Type B pancreatic cell (in vitro differentiated cells): ENCODE data around the gene MCTP1. TPM values are rescaled to one million over a fixed set of nuclear protein-coding genes. Genes with fewer than 3 reads are reported as not detected.
A peak's percentile ranks its signal among the peaks of the same experiment; 100 is the strongest.

Source experiments
- DNase-seq: peaks from one replicate; pipeline ENCODE4 v3.0.0; 2021; ENCODE audit warnings: mixed read lengths; ENCODE audit not compliant: unreplicated experiment; ENCODE audit errors: extremely low spot score
- H3K27ac Mint-ChIP-seq: 2 replicates; pipeline ENCODE4 v1.8.0; 2021; ENCODE audit warnings: mild to moderate bottlenecking, mixed read lengths
- H3K27me3 Mint-ChIP-seq: 2 replicates; pipeline ENCODE4 v1.8.0; 2021; ENCODE audit warnings: mixed read lengths
- H3K36me3 Mint-ChIP-seq: 2 replicates; pipeline ENCODE4 v1.8.0; 2021; ENCODE audit warnings: mixed read lengths
- H3K4me1 Mint-ChIP-seq: one replicate; pipeline ENCODE4 v1.8.0; 2021; ENCODE audit warnings: mixed read lengths; ENCODE audit not compliant: unreplicated experiment
- H3K4me3 Mint-ChIP-seq: 2 replicates; pipeline ENCODE4 v1.8.0; 2021; ENCODE audit warnings: mild to moderate bottlenecking, mixed read lengths
- H3K9me3 Mint-ChIP-seq: 2 replicates; pipeline ENCODE4 v1.8.0; 2021; ENCODE audit warnings: mixed read lengths
- CTCF ChIP-seq: fragments of 200-600 bp; sonication (generic); conservative IDR thresholded peaks from 2 replicates; pipeline ENCODE4 v1.5.0; 2021; ENCODE audit warnings: antibody characterized with exemption, mild to moderate bottlenecking
- total RNA-seq: library from RNA; stranded (reverse); gene quantifications from 2 replicates; pipeline ENCODE4 v1.2.1, GENCODE V29; 2021; ENCODE audit warnings: low replicate concordance

The MCTP1 gene
- total RNA-seq, 1 donor from 2014 or later, result 4.6 TPM

DNA sequence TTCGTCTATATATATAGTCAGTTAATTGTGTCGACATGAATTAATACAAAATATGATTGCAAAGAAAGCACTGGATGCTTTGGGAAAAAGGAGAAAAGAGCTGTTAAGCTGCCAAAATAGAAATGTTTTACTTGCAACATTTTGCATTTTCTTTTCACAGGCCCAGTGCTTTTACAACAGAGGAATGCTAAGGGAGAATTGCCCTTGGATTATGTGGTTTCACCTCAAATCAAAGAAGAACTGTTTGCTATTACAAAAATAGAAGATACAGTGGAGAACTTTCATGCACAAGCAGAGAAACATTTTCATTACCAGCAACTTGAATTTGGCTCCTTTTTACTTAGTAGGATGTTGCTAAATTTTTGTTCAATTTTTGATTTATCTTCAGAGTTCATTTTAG is 590.2 kb downstream of the MCTP1 start:
- no peak for DNase-seq
- H3K27me3 Mint-ChIP-seq, result no peaks in the 10 kb centered on the region
- H3K9me3 Mint-ChIP-seq, result no peaks in the 10 kb centered on the region
- H3K4me1 Mint-ChIP-seq, result peaks cover 16% of the 10 kb centered on the region
- no peak for TF ChIP-seq CTCF
- H3K27ac Mint-ChIP-seq, result no peak overlapping the region
- H3K4me3 Mint-ChIP-seq, result no peak overlapping the region
- no peaks in the 10 kb centered on the region for H3K36me3 Mint-ChIP-seq

DNA sequence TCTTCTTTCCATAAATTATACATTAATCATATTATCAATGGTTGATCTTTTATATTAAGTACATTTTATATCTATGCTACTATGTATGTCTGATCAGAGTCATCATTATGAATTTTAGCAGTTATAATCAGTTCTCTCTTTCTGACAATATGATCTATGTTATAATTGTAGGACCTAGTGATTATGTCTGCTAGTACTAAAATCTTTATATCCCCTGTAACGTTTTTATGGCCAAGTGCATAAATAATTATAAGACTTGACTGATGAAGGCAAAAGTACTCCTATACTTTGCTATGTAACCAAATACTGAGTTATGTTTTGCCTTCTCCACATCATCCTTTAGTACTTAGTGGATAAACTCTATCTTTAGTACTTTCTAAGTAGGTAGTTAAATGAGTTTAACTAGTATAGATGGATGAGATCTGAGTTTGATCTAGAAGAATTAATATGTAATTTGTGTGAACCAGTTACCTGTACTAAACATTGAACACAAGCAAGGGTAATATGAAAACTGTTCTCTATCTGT is 591.0 kb downstream of the MCTP1 start:
- Mint-ChIP-seq H3K27me3 (no peaks in the 10 kb centered on the region), H3K4me3 (no peak overlapping the region), H3K27ac (no peak overlapping the region), H3K36me3 (no peaks in the 10 kb centered on the region), H3K9me3 (no peaks in the 10 kb centered on the region), H3K4me1 (peaks cover 16% of the 10 kb centered on the region)
- no peak for DNase-seq
- TF ChIP-seq CTCF, result no peak

GRCh38 chr5:94693043-94693822 is 591.7 kb downstream of the MCTP1 start:
- Mint-ChIP-seq H3K36me3 (no peaks in the 10 kb centered on the region), H3K4me1 (peaks cover 15% of the 10 kb centered on the region), H3K27me3 (no peaks in the 10 kb centered on the region), H3K4me3 (no peak overlapping the region), H3K9me3 (no peaks in the 10 kb centered on the region), H3K27ac (no peak overlapping the region)
- peak; percentile 76 for TF ChIP-seq CTCF
- no peak for DNase-seq

GRCh38 chr5:94692581-94692980 is 592.3 kb downstream of the MCTP1 start:
- Mint-ChIP-seq H3K4me1 (peaks cover 13% of the 10 kb centered on the region), H3K27ac (no peak overlapping the region), H3K4me3 (no peak overlapping the region), H3K9me3 (no peaks in the 10 kb centered on the region), H3K27me3 (no peaks in the 10 kb centered on the region), H3K36me3 (no peaks in the 10 kb centered on the region)
- no peak for TF ChIP-seq CTCF
- no peak for DNase-seq

- no peak for TF ChIP-seq CTCF
- DNase-seq, result no peak
- peak overlapping the region; percentile 40 for H3K4me3 Mint-ChIP-seq
- H3K36me3 Mint-ChIP-seq, result no peaks in the 10 kb centered on the region
- peaks cover 13% of the 10 kb centered on the region for H3K4me1 Mint-ChIP-seq
- no peaks in the 10 kb centered on the region for H3K27me3 Mint-ChIP-seq
- no peak overlapping the region for H3K27ac Mint-ChIP-seq
- H3K9me3 Mint-ChIP-seq, result no peaks in the 10 kb centered on the region
These were observed 592.9 kb downstream of the MCTP1 start for GRCh38 chr5:94691949-94692348.
